ENCODE measurements around the gene SEMA4F.

SEMA4F gene

GRCh38 chr2:74708883-74709282, 54.8 kb downstream of the SEMA4F start:
- DNase-seq: peak; percentile 18

- no peak for DNase-seq
These were observed 58.4 kb downstream of the SEMA4F start for GRCh38 chr2:74712223-74713053.

GRCh38 chr2:74714691-74715080, 60.6 kb downstream of the SEMA4F start:
- DNase-seq: peak; percentile 46

GRCh38 chr2:74715081-74715791, 61.2 kb downstream of the SEMA4F start:
- peak; percentile 78 for DNase-seq

- no peak for DNase-seq
These were observed 61.8 kb downstream of the SEMA4F start for GRCh38 chr2:74715880-74716279.

GRCh38 chr2:74719066-74719465, 65.0 kb downstream of the SEMA4F start:
- DNase-seq: no peak

- no peak for DNase-seq
These were observed 67.3 kb downstream of the SEMA4F start for GRCh38 chr2:74721316-74721715.

GRCh38 chr2:74724496-74724895, 70.4 kb downstream of the SEMA4F start:
- DNase-seq: no peak

GRCh38 chr2:74725287-74725686, 71.2 kb downstream of the SEMA4F start:
- DNase-seq: no peak

GRCh38 chr2:74728842-74729241, 74.8 kb downstream of the SEMA4F start:
- DNase-seq: no peak

- no peak for DNase-seq
These were observed 76.5 kb downstream of the SEMA4F start for GRCh38 chr2:74730530-74730929.
